Loucy (cell line): Measurements from ENCODE around the gene NDEL1.

Experiments used
- CTCF ChIP-seq: fragments of 200-600 bp; sonication (generic); conservative IDR thresholded peaks from 2 replicates; pipeline ENCODE4 v1.5.1; 2014; ENCODE audit warnings: mild to moderate bottlenecking, antibody characterized with exemption, low read length
- EZH2phosphoT487 ChIP-seq: fragments of 200-600 bp; IDR thresholded peaks from 2 replicates; pipeline ENCODE4 v1.6.1; 2018; ENCODE audit warnings: antibody characterized with exemption, mild to moderate bottlenecking, moderate library complexity, borderline replicate concordance

GRCh38 chr17:8436169-8436843 is 622 bp downstream of the NDEL1 start:
- TF ChIP-seq CTCF (no peak), EZH2phosphoT487 (no peak)
